GM18858 (cell line): ENCODE measurements around the gene MYOG.

Experiments
- ATAC-seq: cut with Tn5 transposase; IDR thresholded peaks from one replicate; pipeline ENCODE4 v1.9.1; 2021; ENCODE audit not compliant: unreplicated experiment

MYOG gene

GRCh38 chr1:203072911-203073310 lies 12.9 kb downstream of the MYOG start:
- ATAC-seq = no peak

- ATAC-seq = no peak
Observed at GRCh38 chr1:203072002-203072602, 13.7 kb downstream of the MYOG start.

GRCh38 chr1:203069030-203069747 lies 16.6 kb downstream of the MYOG start:
- no peak for ATAC-seq

GRCh38 chr1:203066965-203067364 lies 18.8 kb downstream of the MYOG start:
- no peak for ATAC-seq

GRCh38 chr1:203065986-203066385 lies 19.8 kb downstream of the MYOG start:
- ATAC-seq = no peak

GRCh38 chr1:203065191-203065590 lies 20.6 kb downstream of the MYOG start:
- ATAC-seq = no peak

- no peak for ATAC-seq
Observed at GRCh38 chr1:203063287-203063686, 22.5 kb downstream of the MYOG start.

- no peak for ATAC-seq
Observed at GRCh38 chr1:203060115-203060514, 25.7 kb downstream of the MYOG start.

GRCh38 chr1:203059485-203059884 lies 26.3 kb downstream of the MYOG start:
- ATAC-seq = no peak

- no peak for ATAC-seq
Observed at GRCh38 chr1:203058676-203058935, 27.2 kb downstream of the MYOG start.

- ATAC-seq = no peak
Observed at GRCh38 chr1:203057911-203058675, 27.7 kb downstream of the MYOG start.

- no peak for ATAC-seq
Observed at GRCh38 chr1:203056516-203056915, 29.3 kb downstream of the MYOG start.

- ATAC-seq = no peak
Observed at GRCh38 chr1:203056012-203056411, 29.8 kb downstream of the MYOG start.

GRCh38 chr1:203055161-203055799 lies 30.5 kb downstream of the MYOG start:
- ATAC-seq = no peak

GRCh38 chr1:203054642-203055041 lies 31.2 kb downstream of the MYOG start:
- no peak for ATAC-seq

- ATAC-seq = no peak
Observed at GRCh38 chr1:203054184-203054583, 31.6 kb downstream of the MYOG start.

- ATAC-seq = no peak
Observed at GRCh38 chr1:203052601-203053000, 33.2 kb downstream of the MYOG start.

GRCh38 chr1:203051841-203052324 lies 33.9 kb downstream of the MYOG start:
- no peak for ATAC-seq

- no peak for ATAC-seq
Observed at GRCh38 chr1:203050826-203051225, 35.0 kb downstream of the MYOG start.

GRCh38 chr1:203049576-203050180 lies 36.1 kb downstream of the MYOG start:
- ATAC-seq = no peak

GRCh38 chr1:203049077-203049476 lies 36.7 kb downstream of the MYOG start:
- no peak for ATAC-seq
